Measurements from ENCODE around the gene INSYN2A.

GRCh38 chr10:127228195-127228787 lies 31.9 kb upstream of the INSYN2A start:
- TF ChIP-seq BACH2 (CRISPR knock-in tag; IDR thresholded peaks at IDR 0.05; ENCODE audit: borderline replicate concordance) (no peak), CREB5 (CRISPR knock-in tag; IDR thresholded peaks at IDR 0.05; ENCODE audit: low read depth) (no peak), ZC3H10 (CRISPR knock-in tag; IDR thresholded peaks at IDR 0.05) (no peak), ZNF565 (CRISPR knock-in tag; conservative IDR thresholded peaks at IDR 0.05; ENCODE audit: low read depth) (no peak), RARB (CRISPR knock-in tag; IDR thresholded peaks at IDR 0.05) (no peak), CSRNP3 (CRISPR knock-in tag; IDR thresholded peaks at IDR 0.05) (no peak), OSR1 (CRISPR knock-in tag; IDR thresholded peaks at IDR 0.05) (no peak), ZNF8 (CRISPR knock-in tag; IDR thresholded peaks at IDR 0.05) (no peak), PATZ1 (CRISPR knock-in tag; IDR thresholded peaks at IDR 0.05; ENCODE audit: borderline replicate concordance) (no peak)
